C4-2B (cell line): Measurements from ENCODE around the gene CDK18.

Experiments
- H3K27ac ChIP-seq: fragments of 450-650 bp; 2 replicates; pipeline ENCODE4 v1.5.1; 2017
- CTCF ChIP-seq: fragments of 450-650 bp; conservative IDR thresholded peaks from 2 replicates; pipeline ENCODE4 v1.5.1; 2017; ENCODE audit warnings: mild to moderate bottlenecking
- ZFX ChIP-seq: fragments of 450-650 bp; IDR thresholded peaks from 2 replicates; pipeline ENCODE4 v1.6.1; 2017

CDK18 gene

GRCh38 chr1:205465392-205465791 is 39.1 kb upstream of the CDK18 start:
- no peak overlapping the region for H3K27ac ChIP-seq
- TF ChIP-seq ZFX, result no peak
- no peak for TF ChIP-seq CTCF

- TF ChIP-seq CTCF (no peak), ZFX (no peak)
- H3K27ac ChIP-seq, result no peak overlapping the region
Measured at GRCh38 chr1:205466595-205467220, 37.8 kb upstream of the CDK18 start.

- TF ChIP-seq ZFX, result no peak
- no peak for TF ChIP-seq CTCF
Measured at GRCh38 chr1:205470131-205470530, 34.3 kb upstream of the CDK18 start.

GRCh38 chr1:205472737-205473441 is 31.6 kb upstream of the CDK18 start:
- TF ChIP-seq CTCF (no peak), ZFX (no peak)
- no peak overlapping the region for H3K27ac ChIP-seq

More at GRCh38 chr1:205470131-205470530, 34.3 kb upstream of the CDK18 start:
- H3K27ac ChIP-seq, result no peak overlapping the region

GRCh38 chr1:205473475-205473874 is 31.0 kb upstream of the CDK18 start:
- TF ChIP-seq ZFX (no peak), CTCF (no peak)
- H3K27ac ChIP-seq, result no peak overlapping the region

- H3K27ac ChIP-seq, result no peak overlapping the region
- TF ChIP-seq ZFX (no peak), CTCF (no peak)
Measured at GRCh38 chr1:205473966-205474365, 30.5 kb upstream of the CDK18 start.

GRCh38 chr1:205474571-205474970 is 29.9 kb upstream of the CDK18 start:
- no peak overlapping the region for H3K27ac ChIP-seq
- TF ChIP-seq ZFX (no peak), CTCF (no peak)
